HPDE6-E6E7 (cell line): ENCODE results near the gene CYS1.
A peak's percentile ranks its signal among the peaks of the same experiment; 100 is the strongest.

Experiments
- DNase-seq: peaks from one replicate; pipeline ENCODE4 v3.0.0; 2011; ENCODE audit warnings: missing footprints; ENCODE audit errors: extremely low spot score

CYS1 gene

GRCh38 chr2:10072656-10073480 lies 7.3 kb downstream of the CYS1 start:
- DNase-seq, result peak; percentile 89

- DNase-seq, result no peak
Measured at GRCh38 chr2:10071595-10071994, 8.6 kb downstream of the CYS1 start.

GRCh38 chr2:10071176-10071575 lies 9.0 kb downstream of the CYS1 start:
- DNase-seq, result no peak

GRCh38 chr2:10067881-10068280 lies 12.3 kb downstream of the CYS1 start:
- no peak for DNase-seq

GRCh38 chr2:10067330-10067729 lies 12.9 kb downstream of the CYS1 start:
- DNase-seq, result no peak

GRCh38 chr2:10065773-10066055 lies 14.5 kb downstream of the CYS1 start:
- no peak for DNase-seq

GRCh38 chr2:10064932-10065772 lies 15.1 kb downstream of the CYS1 start:
- DNase-seq, result no peak

GRCh38 chr2:10063566-10063965 lies 16.6 kb downstream of the CYS1 start:
- DNase-seq, result no peak

GRCh38 chr2:10062931-10063365 lies 17.3 kb downstream of the CYS1 start:
- no peak for DNase-seq

GRCh38 chr2:10061221-10061925 lies 18.8 kb downstream of the CYS1 start:
- no peak for DNase-seq

GRCh38 chr2:10059552-10060335 lies 20.5 kb downstream of the CYS1 start:
- no peak for DNase-seq

- no peak for DNase-seq
Measured at GRCh38 chr2:10059016-10059351, 21.2 kb downstream of the CYS1 start.

GRCh38 chr2:10058251-10059015 lies 21.8 kb downstream of the CYS1 start:
- DNase-seq, result no peak

GRCh38 chr2:10057231-10058107 lies 22.7 kb downstream of the CYS1 start:
- peak; percentile 69 for DNase-seq

- no peak for DNase-seq
Measured at GRCh38 chr2:10056439-10056838, 23.8 kb downstream of the CYS1 start.

- DNase-seq, result no peak
Measured at GRCh38 chr2:10054976-10055375, 25.2 kb downstream of the CYS1 start.

GRCh38 chr2:10054424-10054823 lies 25.8 kb downstream of the CYS1 start:
- no peak for DNase-seq

- no peak for DNase-seq
Measured at GRCh38 chr2:10053351-10053750, 26.9 kb downstream of the CYS1 start.

GRCh38 chr2:10052216-10052615 lies 28.0 kb downstream of the CYS1 start:
- DNase-seq, result no peak
